HG02973 (cell line): ENCODE results near the gene COG6.

Source experiments
- ATAC-seq: cut with Tn5 transposase; IDR thresholded peaks from one replicate; pipeline ENCODE4 v1.9.1; 2021; ENCODE audit warnings: moderate library complexity; ENCODE audit not compliant: unreplicated experiment

COG6 gene

DNA sequence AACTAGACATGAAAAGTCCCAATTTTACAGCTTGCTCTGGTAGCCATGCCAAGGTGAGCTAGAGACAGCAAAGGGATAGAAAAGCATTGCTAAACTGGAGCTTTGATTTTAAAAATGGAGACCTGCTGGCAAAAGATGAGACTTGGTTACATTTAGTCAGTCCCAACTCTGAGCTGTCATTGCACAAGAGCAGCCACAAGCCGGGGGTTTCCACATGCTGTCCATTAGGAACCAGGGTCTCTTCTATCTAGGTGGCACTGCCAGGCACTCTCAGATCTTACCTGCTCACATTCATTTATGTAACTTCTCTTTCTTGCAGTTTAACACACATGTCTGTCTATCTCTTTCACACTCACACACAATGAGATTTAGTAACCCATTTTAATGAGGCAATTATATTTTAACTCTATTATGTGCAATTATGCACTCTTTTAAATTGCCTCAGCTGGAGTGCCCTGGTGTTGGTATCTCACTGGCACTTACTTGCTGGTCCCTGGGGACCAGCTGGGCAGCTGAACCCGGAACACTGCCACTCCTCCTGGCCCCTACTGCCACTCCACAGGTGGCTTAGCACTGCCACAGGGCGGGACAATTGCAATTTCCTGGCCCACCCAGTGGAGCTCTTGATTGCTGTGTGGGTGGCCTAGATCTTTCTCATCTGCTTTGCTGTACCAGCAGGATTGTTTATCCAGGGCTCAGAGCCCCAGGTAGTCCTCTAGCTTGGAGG lies 112.5 kb downstream of the COG6 start:
- ATAC-seq: no peak

DNA sequence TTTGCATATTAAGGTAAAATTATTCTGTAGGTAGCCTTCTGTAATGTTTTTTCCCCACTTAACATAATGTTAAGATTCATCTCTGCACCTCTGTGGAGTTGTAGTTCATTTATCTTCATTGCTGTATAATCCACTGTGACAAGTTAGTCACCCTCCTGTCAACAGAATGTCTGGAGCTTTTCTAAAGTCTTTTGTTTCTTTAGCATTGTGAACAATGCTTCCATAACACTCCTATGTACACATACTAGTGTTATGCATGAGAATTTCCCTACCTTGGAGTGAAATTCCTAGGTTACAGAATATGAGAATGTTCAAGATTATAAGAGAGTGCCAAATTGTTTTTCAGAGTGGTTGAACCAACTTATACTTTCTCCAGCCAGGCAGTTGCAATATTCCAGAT lies 113.5 kb downstream of the COG6 start:
- ATAC-seq: no peak

DNA sequence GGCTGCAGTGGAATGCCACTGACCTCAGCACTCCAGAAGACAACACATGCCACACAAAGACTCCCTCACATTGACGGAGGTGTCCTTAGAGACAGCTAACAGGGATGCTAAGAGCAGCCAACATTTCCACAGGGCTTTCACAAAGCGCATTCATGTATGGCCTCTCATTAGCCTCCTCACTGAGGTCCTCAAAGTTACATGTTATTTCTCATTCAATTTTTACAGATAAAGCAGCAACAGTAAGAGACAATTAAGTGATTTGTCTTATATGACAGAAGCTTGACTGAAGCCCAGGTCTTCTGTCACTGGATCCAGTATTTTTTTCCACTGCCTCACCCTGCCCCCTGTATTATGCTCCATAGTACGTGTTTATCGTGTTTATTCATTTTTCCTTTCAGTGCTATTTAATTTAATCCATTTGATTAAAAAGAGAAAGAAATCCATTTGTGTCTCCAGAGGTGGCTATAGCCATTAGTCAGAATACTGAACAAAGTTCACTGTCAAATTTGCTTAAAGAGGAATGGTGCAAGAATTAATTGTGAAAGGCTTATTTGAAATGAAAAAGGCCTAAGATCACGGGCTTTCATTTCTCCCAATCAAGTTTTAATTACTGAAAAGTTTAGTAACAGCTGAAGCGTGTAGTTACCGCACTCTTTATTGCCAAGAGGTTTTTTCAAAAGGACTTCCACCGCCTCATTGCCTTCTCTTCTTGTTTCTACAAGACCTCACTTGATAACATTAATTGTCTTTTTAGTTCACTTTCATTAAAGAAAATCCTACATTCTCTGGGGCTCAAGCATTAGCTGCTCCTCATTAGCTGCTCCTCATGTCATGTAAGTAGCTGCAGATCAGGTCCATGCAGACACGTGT lies 115.0 kb downstream of the COG6 start:
- ATAC-seq: no peak

DNA sequence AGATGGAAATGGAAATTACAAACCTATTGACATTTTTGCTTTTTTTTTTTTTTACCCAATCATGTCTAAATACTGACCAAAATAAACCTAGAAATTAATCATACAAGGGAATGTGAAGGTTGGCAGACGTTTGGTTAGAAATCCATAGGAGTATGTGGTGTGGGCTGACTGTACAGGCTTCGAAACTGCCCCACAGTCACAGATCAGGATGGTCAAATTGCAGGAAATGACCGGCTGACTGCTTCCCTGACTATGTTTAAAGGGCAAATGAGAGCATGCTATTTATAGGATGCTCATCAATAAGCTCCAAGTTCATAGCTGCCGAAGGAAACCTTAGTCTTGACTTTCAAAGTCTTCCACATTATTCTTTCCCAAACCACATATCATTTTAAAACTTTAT lies 118.4 kb downstream of the COG6 start:
- no peak for ATAC-seq

GRCh38 chr13:39776439-39776838 lies 121.0 kb downstream of the COG6 start:
- peak; percentile 77 for ATAC-seq

DNA sequence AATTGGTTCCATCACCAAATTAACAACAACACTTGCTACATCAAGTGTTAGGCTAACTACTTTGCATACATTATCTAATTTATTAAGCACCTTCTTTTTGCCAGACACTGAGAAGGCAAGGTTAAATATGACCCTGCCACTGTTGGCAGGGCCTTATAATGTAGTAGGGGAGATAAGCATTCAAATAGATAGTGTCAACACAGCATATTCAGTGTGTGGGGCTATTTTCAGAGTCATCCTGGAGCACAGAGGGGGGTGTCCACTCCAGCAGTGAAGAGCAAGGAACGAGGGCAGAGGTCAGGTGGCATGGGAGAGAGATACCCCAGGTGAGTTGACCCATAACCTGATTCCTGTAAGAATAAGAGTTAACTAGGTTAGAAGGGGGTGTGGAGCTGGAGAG lies 121.6 kb downstream of the COG6 start:
- ATAC-seq: peak; percentile 14

- no peak for ATAC-seq
These were observed 122.1 kb downstream of the COG6 start for GRCh38 chr13:39777527-39778061.

DNA sequence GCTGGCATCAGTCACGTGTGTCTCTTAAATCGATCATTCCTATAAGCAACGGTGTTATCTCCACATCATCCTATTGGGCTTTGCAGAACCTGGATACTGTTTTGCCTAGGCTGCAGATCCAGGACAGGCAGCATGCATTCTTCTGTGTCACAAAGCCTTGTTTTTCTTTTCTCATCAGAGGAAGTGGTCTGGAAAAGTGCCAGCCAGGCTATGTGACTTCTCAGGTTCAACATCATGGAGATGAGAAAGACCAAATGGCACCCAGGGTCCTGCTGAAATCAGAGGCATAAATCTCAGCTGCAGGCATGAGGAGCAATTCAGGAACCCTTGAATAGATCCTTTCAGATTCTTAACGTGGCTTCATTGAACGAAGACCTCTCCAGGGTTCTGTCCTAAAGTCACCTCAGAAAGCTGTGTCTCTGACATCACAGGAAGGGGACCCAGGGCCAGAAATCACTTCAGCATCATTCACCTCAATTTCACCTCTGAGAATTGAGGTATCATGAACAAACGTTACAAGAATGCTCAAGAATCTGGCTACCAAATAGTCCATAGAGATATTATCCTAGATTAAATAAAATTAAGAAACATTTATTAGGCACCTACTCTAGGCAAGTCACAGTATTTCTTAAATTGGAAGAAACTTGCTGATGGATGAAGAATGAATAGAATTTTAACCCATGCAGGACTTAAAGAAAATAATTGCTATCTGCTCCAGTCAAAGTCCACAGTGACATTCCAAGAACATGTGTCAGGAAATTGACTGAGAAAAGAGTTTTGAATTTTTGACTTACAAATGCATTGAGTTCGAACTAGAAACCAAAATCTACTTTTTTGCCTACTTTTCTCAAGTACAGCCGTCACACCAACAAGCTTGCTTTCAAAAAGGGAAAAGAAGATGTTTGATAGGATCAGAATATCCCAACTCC lies 124.1 kb downstream of the COG6 start:
- no peak for ATAC-seq

- no peak for ATAC-seq
These were observed 125.2 kb downstream of the COG6 start for GRCh38 chr13:39780711-39781110.

DNA sequence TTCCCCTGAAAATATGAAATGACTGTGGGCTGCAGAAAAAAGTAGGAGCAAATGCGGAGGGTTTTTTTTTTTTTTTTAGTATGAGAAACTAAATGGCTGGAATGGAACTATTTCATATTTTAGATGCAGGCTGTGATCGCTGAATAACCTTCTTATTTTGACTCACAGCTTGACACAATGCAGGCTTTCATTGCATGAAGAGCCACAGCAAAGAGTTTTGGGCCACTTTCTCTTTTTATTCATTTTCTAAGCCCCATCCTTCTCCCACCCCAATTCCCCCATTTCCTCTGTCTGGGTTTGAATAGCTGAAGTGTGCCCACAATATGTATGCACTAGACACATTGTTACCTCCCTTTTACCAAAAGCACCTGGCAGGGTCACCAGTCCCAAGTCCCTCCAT lies 125.9 kb downstream of the COG6 start:
- ATAC-seq: no peak

DNA sequence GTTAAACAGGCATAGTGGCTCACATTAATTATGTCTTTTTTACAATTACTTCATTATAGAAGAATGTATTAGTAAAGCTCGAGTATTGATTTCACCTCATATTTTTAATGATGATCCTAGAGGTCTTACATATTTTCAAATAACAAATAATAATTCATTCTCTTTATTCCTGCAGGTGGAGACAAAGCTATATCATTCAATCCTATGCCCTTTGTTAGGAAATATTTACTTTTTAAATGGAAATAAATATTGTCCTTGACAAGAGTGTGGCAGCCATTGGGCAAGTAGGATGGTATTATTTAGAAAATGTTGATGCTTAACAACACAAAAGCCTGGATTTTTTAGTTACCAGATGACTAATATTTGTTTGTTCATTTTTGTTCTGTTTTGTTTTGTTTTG lies 127.6 kb downstream of the COG6 start:
- no peak for ATAC-seq

GRCh38 chr13:39784347-39784746 lies 128.9 kb downstream of the COG6 start:
- no peak for ATAC-seq

DNA sequence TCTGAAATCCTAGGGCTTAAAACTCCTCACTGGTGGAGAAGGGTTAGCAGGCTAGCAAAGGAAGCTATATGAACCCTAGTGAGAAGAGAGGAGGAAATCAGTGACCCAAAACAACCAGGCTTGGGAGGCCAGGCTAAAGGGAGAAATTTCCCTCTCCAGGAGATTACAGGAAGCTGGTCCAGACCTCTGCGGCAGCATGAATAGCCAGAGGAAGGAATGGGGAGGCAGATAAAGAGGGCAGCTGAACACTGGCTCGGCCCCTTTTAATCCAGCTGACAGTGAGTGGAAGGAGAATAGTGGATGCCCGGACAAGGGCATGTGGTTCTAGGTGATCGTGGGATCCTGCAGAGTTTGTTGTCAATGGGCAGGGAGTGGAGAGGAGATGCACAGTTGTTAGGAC lies 130.6 kb downstream of the COG6 start:
- no peak for ATAC-seq

GRCh38 chr13:39787086-39787487 lies 131.6 kb downstream of the COG6 start:
- no peak for ATAC-seq

GRCh38 chr13:39788102-39788501 lies 132.6 kb downstream of the COG6 start:
- no peak for ATAC-seq

GRCh38 chr13:39789451-39789850 lies 134.0 kb downstream of the COG6 start:
- ATAC-seq: no peak
